ENCODE results near the gene LPAR3. TPM values are rescaled to one million over a fixed set of nuclear protein-coding genes. Genes with fewer than 3 reads are reported as not detected.

Gene LPAR3
- total and polyA plus RNA-seq, 7 experiments from 2014 or later, result 0.29 to 1.1 (median 0.97) TPM

- no peaks in the 10 kb centered on the region for H3K9me3 Mint-ChIP-seq
- Histone ChIP-seq H3K27me3 (ENCODE audit: control insufficient read depth in 2 of 2, insufficient read depth in 2 of 2, low read length in 2 of 2) (no peaks in the 10 kb centered on the region), H3K36me3 (ENCODE audit: control insufficient read depth in 2 of 3, insufficient read depth in 3 of 3, low read length in 3 of 3) (no peaks in the 10 kb centered on the region), H3K27ac (ENCODE audit: low read depth, low read length) (no peak overlapping the region), H3K9me3 (ENCODE audit: control insufficient read depth in 2 of 3, low read length in 3 of 3) (no peaks in the 10 kb centered on the region), H3K4me1 (ENCODE audit: control insufficient read depth in 2 of 2, insufficient read depth in 2 of 2, low read length in 2 of 2) (no peaks in the 10 kb centered on the region), H3K4me3 (ENCODE audit: low read length) (no peak overlapping the region)
- POLR2A ChIA-PET, result no interaction called here
- no peak overlapping the region for H3K4me3 Mint-ChIP-seq
- H3K36me3 Mint-ChIP-seq, result no peaks in the 10 kb centered on the region
- peaks cover 0 to 4% (median 0%) of the 10 kb centered on the region in 7 donors for H3K4me1 Mint-ChIP-seq
- intact Hi-C loops (cut with micrococcal nuclease), result loop anchor here in 1 of 2 donors (5.0 kb wide), 1 partner anchor 147 kb away; no protein-coding TSS in a partner anchor
- DNase-seq (no peak), ATAC-seq (no peak)
- CTCF ChIA-PET, result no interaction called here
- peaks cover 10 to 49% (median 18%) of the 10 kb centered on the region in 5 donors for H3K27me3 Mint-ChIP-seq
- H3K27ac Mint-ChIP-seq, result no peak overlapping the region
Measured at GRCh38 chr1:84769636-84770035, 123.4 kb downstream of the LPAR3 start.

- Mint-ChIP-seq H3K27me3 (peaks cover 10 to 52% (median 18%) of the 10 kb centered on the region in 5 donors), H3K27ac (no peak overlapping the region), H3K36me3 (no peaks in the 10 kb centered on the region), H3K9me3 (no peaks in the 10 kb centered on the region), H3K4me1 (peaks cover 0 to 4% (median 0%) of the 10 kb centered on the region in 7 donors), H3K4me3 (no peak overlapping the region)
- no peaks in the 10 kb centered on the region for H3K27me3 ChIP-seq (ENCODE audit: control insufficient read depth in 2 of 2, insufficient read depth in 2 of 2, low read length in 2 of 2)
- no peak overlapping the region for H3K4me3 ChIP-seq (ENCODE audit: low read length)
- ATAC-seq, result no peak
- POLR2A ChIA-PET, result no interaction called here
- no peaks in the 10 kb centered on the region for H3K36me3 ChIP-seq (ENCODE audit: control insufficient read depth in 2 of 3, insufficient read depth in 3 of 3, low read length in 3 of 3)
- no peak overlapping the region for H3K27ac ChIP-seq (ENCODE audit: low read depth, low read length)
- no peaks in the 10 kb centered on the region for H3K9me3 ChIP-seq (ENCODE audit: control insufficient read depth in 2 of 3, low read length in 3 of 3)
- no peak for DNase-seq
- H3K4me1 ChIP-seq (ENCODE audit: control insufficient read depth in 2 of 2, insufficient read depth in 2 of 2, low read length in 2 of 2), result no peaks in the 10 kb centered on the region
- intact Hi-C loops (cut with micrococcal nuclease), result no loop called here
- CTCF ChIA-PET, result interaction anchor here (0.6 kb wide), 1 partner anchor 646 kb away, joined by 3 read pairs; no protein-coding TSS in a partner anchor
Measured at GRCh38 chr1:84768634-84769033, 124.4 kb downstream of the LPAR3 start.

DNA sequence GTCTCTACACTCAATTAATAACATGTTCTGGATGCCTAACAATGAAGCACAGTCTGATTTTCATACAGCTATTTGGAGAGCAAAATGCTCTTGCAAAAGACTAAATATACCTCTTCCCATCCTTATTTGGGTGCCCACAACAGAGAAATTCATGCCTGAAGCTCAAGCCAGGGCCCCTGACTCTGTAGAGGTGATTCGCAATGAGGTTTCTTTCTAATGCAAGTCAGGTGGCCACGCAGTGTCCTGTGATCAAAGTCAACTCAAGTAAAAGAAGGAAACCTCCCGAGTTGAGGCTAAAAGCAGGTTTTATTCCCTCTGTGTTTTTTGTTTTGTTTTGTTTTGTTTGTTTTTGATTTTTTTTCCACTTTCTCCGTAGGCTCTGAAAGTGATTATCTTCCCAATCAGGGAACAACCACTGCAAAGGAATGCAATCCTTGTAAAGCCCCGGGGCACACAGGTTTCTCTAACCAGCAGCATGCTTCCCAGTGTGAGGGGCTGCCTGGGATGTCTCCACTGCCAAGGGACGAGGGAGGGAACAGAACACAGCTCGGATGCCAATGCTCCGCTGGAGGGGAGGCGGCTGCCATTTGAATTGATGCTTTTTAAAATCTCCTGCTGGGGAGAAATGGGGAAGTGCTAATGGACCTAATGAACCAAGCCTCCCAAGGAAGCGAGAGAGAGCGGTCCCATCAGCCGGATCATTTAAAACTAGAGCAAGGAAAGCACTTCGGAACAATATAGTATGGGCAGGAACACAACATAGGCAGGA, 128.9 kb downstream of the LPAR3 start:
- POLR2A ChIA-PET, result no interaction called here
- peaks cover 0 to 4% (median 0%) of the 10 kb centered on the region in 5 donors for H3K36me3 Mint-ChIP-seq

GRCh38 chr1:84762664-84763063, 130.3 kb downstream of the LPAR3 start:
- intact Hi-C loops (cut with micrococcal nuclease), result no loop called here
- DNase-seq, result no peak
- peaks cover 5 to 8% (median 7%) of the 10 kb centered on the region in 7 donors for H3K4me1 Mint-ChIP-seq
- ATAC-seq, result no peak
- H3K4me3 Mint-ChIP-seq, result no peak overlapping the region
- H3K9me3 Mint-ChIP-seq, result peaks cover 0 to 1% (median 0%) of the 10 kb centered on the region in 11 donors
- H3K36me3 Mint-ChIP-seq, result peaks cover 0 to 4% (median 0%) of the 10 kb centered on the region in 5 donors
- Histone ChIP-seq H3K9me3 (ENCODE audit: control insufficient read depth in 2 of 3, low read length in 3 of 3) (no peaks in the 10 kb centered on the region), H3K4me1 (ENCODE audit: control insufficient read depth in 2 of 2, insufficient read depth in 2 of 2, low read length in 2 of 2) (no peaks in the 10 kb centered on the region), H3K4me3 (ENCODE audit: low read length) (no peak overlapping the region), H3K27ac (ENCODE audit: low read depth, low read length) (no peak overlapping the region), H3K27me3 (ENCODE audit: control insufficient read depth in 2 of 2, insufficient read depth in 2 of 2, low read length in 2 of 2) (no peaks in the 10 kb centered on the region), H3K36me3 (ENCODE audit: control insufficient read depth in 2 of 3, insufficient read depth in 3 of 3, low read length in 3 of 3) (no peaks in the 10 kb centered on the region)
- peaks cover 11 to 44% (median 22%) of the 10 kb centered on the region in 5 donors for H3K27me3 Mint-ChIP-seq
- POLR2A ChIA-PET, result no interaction called here
- CTCF ChIA-PET, result interaction anchor here (0.6 to 1.9 kb wide), 2 partner anchors 9 to 15 kb away, joined by 3 to 7 read pairs; no protein-coding TSS in a partner anchor
- H3K27ac Mint-ChIP-seq, result no peak overlapping the region

More for the DNA sequence above, 128.9 kb downstream of the LPAR3 start:
- H3K4me1 ChIP-seq (ENCODE audit: control insufficient read depth in 2 of 2, insufficient read depth in 2 of 2, low read length in 2 of 2), result no peaks in the 10 kb centered on the region
- H3K4me3 Mint-ChIP-seq, result no peak overlapping the region
- no peaks in the 10 kb centered on the region for H3K9me3 Mint-ChIP-seq
- H3K4me3 ChIP-seq (ENCODE audit: low read length), result no peak overlapping the region
- CTCF ChIA-PET, result no interaction called here
- H3K27me3 Mint-ChIP-seq, result peaks cover 11 to 56% (median 17%) of the 10 kb centered on the region in 5 donors
- no peak for ATAC-seq
- H3K36me3 ChIP-seq (ENCODE audit: control insufficient read depth in 2 of 3, insufficient read depth in 3 of 3, low read length in 3 of 3), result no peaks in the 10 kb centered on the region
- H3K27ac Mint-ChIP-seq, result no peak overlapping the region
- intact Hi-C loops (cut with micrococcal nuclease), result no loop called here
- no peaks in the 10 kb centered on the region for H3K9me3 ChIP-seq (ENCODE audit: control insufficient read depth in 2 of 3, low read length in 3 of 3)
- no peaks in the 10 kb centered on the region for H3K27me3 ChIP-seq (ENCODE audit: control insufficient read depth in 2 of 2, insufficient read depth in 2 of 2, low read length in 2 of 2)
- H3K27ac ChIP-seq (ENCODE audit: low read depth, low read length), result no peak overlapping the region
- peaks cover 1 to 4% (median 2%) of the 10 kb centered on the region in 7 donors for H3K4me1 Mint-ChIP-seq
- DNase-seq, result no peak

Other genes starting within 250 kb of the LPAR3 start
- 10 to 100 TPM in 1 of 5 experiments, 1 to 10 TPM in 4; 7.5 to 13.4 (median 8.1) TPM for gene SSX2IP, start 202.7 kb downstream of the LPAR3 start, total RNA-seq
- 1 to 10 TPM; 8.4 to 8.8 TPM for gene SSX2IP, start 202.7 kb downstream of the LPAR3 start, polyA plus RNA-seq
- gene MCOLN2, start 103.9 kb upstream of the LPAR3 start, total RNA-seq, result 10 to 100 TPM in 2 of 5 experiments, 1 to 10 TPM in 3; 2.5 to 35.7 (median 3.1) TPM
- under 1 TPM in 1 of 2 donors, not detected in 1; 0.41 TPM for gene MCOLN2, start 103.9 kb upstream of the LPAR3 start, polyA plus RNA-seq
- gene MCOLN3, start 155.3 kb upstream of the LPAR3 start, total RNA-seq, result 10 to 100 TPM in 1 of 5 experiments, under 1 TPM in 4; 0.77 to 11.1 (median 0.95) TPM
- gene MCOLN3, start 155.3 kb upstream of the LPAR3 start, polyA plus RNA-seq, result 1 to 10 TPM in 1 of 2 donors, under 1 TPM in 1; 0.43 to 1.5 TPM